Testis (tissue), 2 donors: ENCODE measurements around the gene KDM6A.
"Not testable (repeated sequence)": the region's sequence is repeated elsewhere in the genome, so short reads cannot be mapped to it uniquely, and the experiment has no call there.

Experiments used
- POLR2A ChIP-seq: fragments of 450-650 bp; IDR thresholded peaks from one replicate; pipeline ENCODE4 v1.6.1; 2017; ENCODE audit warnings: antibody characterized with exemption, mild to moderate bottlenecking, moderate library complexity
- TF ChIP-seq, protein P1 (sequence below), 3 experiments: fragments of 450-650 bp in 2 of 3; fragments of 200-600 bp in 1 of 3; sonication (generic) in 1 of 3; IDR thresholded peaks; one replicate each; pipeline ENCODE4 v1.5.1; 2016 to 2019; ENCODE audit warnings: antibody characterized with exemption in 3 of 3, mild to moderate bottlenecking in 2 of 3, moderate library complexity in 1 of 3

DNA sequence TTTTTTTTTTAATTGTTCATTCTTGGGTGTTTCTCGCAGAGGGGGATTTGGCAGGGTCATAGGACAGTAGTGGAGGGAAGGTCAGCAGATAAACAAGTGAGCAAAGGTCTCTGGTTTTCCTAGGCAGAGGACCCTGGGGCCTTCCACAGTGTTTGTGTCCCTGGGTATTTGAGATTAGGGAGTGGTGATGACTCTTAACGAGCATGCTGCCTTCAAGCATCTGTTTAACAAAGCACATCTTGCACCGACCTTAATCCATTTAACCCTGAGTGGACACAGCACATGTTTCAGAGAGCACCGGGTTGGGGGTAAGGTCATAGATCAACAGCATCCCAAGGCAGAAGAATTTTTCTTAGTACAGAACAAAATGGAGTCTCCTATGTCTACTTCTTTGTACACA is 37.5 kb downstream of the KDM6A start:
- TF ChIP-seq, protein P1, sequence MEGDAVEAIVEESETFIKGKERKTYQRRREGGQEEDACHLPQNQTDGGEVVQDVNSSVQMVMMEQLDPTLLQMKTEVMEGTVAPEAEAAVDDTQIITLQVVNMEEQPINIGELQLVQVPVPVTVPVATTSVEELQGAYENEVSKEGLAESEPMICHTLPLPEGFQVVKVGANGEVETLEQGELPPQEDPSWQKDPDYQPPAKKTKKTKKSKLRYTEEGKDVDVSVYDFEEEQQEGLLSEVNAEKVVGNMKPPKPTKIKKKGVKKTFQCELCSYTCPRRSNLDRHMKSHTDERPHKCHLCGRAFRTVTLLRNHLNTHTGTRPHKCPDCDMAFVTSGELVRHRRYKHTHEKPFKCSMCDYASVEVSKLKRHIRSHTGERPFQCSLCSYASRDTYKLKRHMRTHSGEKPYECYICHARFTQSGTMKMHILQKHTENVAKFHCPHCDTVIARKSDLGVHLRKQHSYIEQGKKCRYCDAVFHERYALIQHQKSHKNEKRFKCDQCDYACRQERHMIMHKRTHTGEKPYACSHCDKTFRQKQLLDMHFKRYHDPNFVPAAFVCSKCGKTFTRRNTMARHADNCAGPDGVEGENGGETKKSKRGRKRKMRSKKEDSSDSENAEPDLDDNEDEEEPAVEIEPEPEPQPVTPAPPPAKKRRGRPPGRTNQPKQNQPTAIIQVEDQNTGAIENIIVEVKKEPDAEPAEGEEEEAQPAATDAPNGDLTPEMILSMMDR (IDR thresholded peaks at IDR 0.05): not testable (repeated sequence)
- not testable (repeated sequence) for TF ChIP-seq POLR2A
